ENCODE results near the gene RPL18A.

The RPL18A gene

GRCh38 chr19:17909003-17909732, 49.5 kb downstream of the RPL18A start:
- DNase-seq (ENCODE audit: low read depth in 2 of 2): no peak

GRCh38 chr19:17910791-17911360, 51.2 kb downstream of the RPL18A start:
- DNase-seq (ENCODE audit: low read depth in 2 of 2): no peak

Measured in stimulated activated CD8-positive, alpha-beta memory T cell treated with anti-CD3 and anti-CD28 coated beads, Interleukin-7, amount 100 ng/mL, for 4 hours (primary cell).